Neural progenitor cell (in vitro differentiated cells): ENCODE data around the gene MAPK12. TPM values are rescaled to one million over a fixed set of nuclear protein-coding genes. Genes with fewer than 3 reads are reported as not detected.
A peak's percentile ranks its signal among the peaks of the same experiment; 100 is the strongest.

Experiments
- DNase-seq: peaks from one replicate; pipeline ENCODE4 v3.0.0-alpha.2; 2016; ENCODE audit warnings: low spot score
- H2AFZ ChIP-seq: fragments of 200-600 bp; sonication (generic); replicated peaks from 2 replicates; pipeline ENCODE4 v1.6.1; 2016; ENCODE audit warnings: antibody characterized with exemption
- H3F3A ChIP-seq: fragments of 200-600 bp; sonication (generic); 2 replicates; pipeline ENCODE4 v1.6.1; 2016; ENCODE audit warnings: antibody characterized with exemption, low read depth
- H3K27ac ChIP-seq: fragments of 200-600 bp; sonication (generic); 2 replicates; pipeline ENCODE4 v1.5.1; 2016; ENCODE audit warnings: mild to moderate bottlenecking
- H3K27me3 ChIP-seq: fragments of 200-600 bp; sonication (generic); 2 replicates; pipeline ENCODE4 v1.6.1; 2016; ENCODE audit warnings: mild to moderate bottlenecking, moderate library complexity
- H3K36me3 ChIP-seq: fragments of 200-600 bp; sonication (generic); 2 replicates; pipeline ENCODE4 v1.5.1; 2016
- H3K4me1 ChIP-seq: fragments of 200-600 bp; sonication (generic); 2 replicates; pipeline ENCODE4 v1.6.1; 2016; ENCODE audit warnings: mixed run types
- H3K4me2 ChIP-seq: fragments of 200-600 bp; sonication (generic); 2 replicates; pipeline ENCODE4 v1.6.1; 2016
- H3K4me3 ChIP-seq: fragments of 200-600 bp; sonication (generic); 2 replicates; pipeline ENCODE4 v1.5.1; 2016
- H3K79me2 ChIP-seq: fragments of 200-600 bp; sonication (generic); 2 replicates; pipeline ENCODE4 v1.6.1; 2016; ENCODE audit warnings: low read depth
- H3K9ac ChIP-seq: fragments of 200-600 bp; sonication (generic); 2 replicates; pipeline ENCODE4 v1.6.1; 2016
- H3K9me3 ChIP-seq: fragments of 200-600 bp; sonication (generic); 2 replicates; pipeline ENCODE4 v1.5.1; 2016; ENCODE audit warnings: low read depth
- H4K20me1 ChIP-seq: fragments of 200-600 bp; sonication (generic); 2 replicates; pipeline ENCODE4 v1.6.1; 2016; ENCODE audit warnings: low read depth
- H3K27ac Mint-ChIP-seq: 3 replicates; pipeline ENCODE4 v1.8.0; 2021; ENCODE audit warnings: mixed read lengths
- H3K27me3 Mint-ChIP-seq: 2 replicates; pipeline ENCODE4 v1.8.0; 2022; ENCODE audit warnings: low read depth, mild to moderate bottlenecking, inconsistent platforms, moderate library complexity, mixed read lengths; ENCODE audit not compliant: insufficient read depth
- H3K36me3 Mint-ChIP-seq: 3 replicates; pipeline ENCODE4 v1.8.0; 2021; ENCODE audit warnings: mixed read lengths
- H3K4me1 Mint-ChIP-seq: 3 replicates; pipeline ENCODE4 v1.8.0; 2021; ENCODE audit warnings: mixed read lengths
- H3K4me3 Mint-ChIP-seq: 3 replicates; pipeline ENCODE4 v1.8.0; 2021; ENCODE audit warnings: mild to moderate bottlenecking, moderate library complexity, mixed read lengths
- H3K9me3 Mint-ChIP-seq: 3 replicates; pipeline ENCODE4 v1.8.0; 2020; ENCODE audit warnings: mixed read lengths
- EZH2 ChIP-seq: fragments of 200-600 bp; sonication (generic); IDR thresholded peaks from 2 replicates; pipeline ENCODE4 v1.6.1; 2017; ENCODE audit warnings: antibody characterized with exemption, mild to moderate bottlenecking, moderate library complexity
- EZH2phosphoT487 ChIP-seq: fragments of 200-600 bp; sonication (generic); IDR thresholded peaks from 2 replicates; pipeline ENCODE4 v1.6.1; 2017; ENCODE audit warnings: antibody characterized with exemption
- total RNA-seq: library from RNA; depleted of rRNA; stranded (reverse); fragments of >200 nt; gene quantifications from 2 replicates; pipeline ENCODE4 v1.2.3, GENCODE V29; 2015; ENCODE audit warnings: low replicate concordance
- TF ChIP-seq, protein P1 (sequence below): fragments of 200-600 bp; sonication (generic); IDR thresholded peaks from 2 replicates; pipeline ENCODE4 v1.5.1; 2017; ENCODE audit warnings: antibody characterized with exemption, mild to moderate bottlenecking

Gene MAPK12
- total RNA-seq, 1 donor from 2014 or later, result 18.7 TPM

DNA sequence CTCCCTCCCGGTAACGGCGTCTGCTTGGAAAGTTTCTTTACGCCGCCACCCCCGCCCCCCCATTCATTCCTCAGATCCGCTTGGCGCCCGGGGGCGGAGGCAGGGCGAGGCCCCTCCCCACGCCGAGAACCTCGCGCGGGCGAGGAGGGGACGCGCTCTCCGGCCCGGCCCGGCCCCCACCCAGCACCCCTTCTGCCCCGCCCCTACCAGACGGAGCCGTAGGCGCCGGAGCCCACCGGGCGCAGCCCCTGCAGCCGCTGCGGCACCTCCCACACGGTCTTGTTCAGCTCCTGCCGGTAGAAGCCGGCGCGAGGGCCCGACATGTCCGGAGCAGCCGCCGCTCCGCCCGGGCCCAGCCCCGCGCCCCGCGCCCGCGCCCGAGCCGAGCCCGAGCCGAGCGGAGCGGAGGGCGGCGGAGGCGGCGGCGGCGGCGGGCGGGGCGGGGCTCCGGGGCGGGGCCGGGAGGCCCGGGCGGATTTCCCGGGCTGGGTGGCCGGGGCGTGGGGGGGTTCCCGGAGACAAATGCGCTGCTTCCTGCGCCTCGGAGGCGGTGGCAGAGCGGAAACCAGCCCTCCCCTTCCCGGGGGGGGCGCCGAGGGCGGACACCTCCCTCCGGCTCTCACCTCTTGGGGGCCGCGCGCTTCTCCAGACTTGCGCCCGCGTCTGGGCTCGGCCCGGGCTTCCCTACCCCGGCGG, 8.6 kb upstream of the MAPK12 start, which contains the start of gene MAPK11:
MAPK11 (minus strand) TSS at position 411 of the 696 bp plus-strand sequence; CDS start at position 323, 88 bp downstream.
- TF ChIP-seq EZH2phosphoT487, result no peak
- peak; percentile 78 for TF ChIP-seq EZH2
- Histone ChIP-seq H3K79me2 (no peaks in the 10 kb centered on the region), H3K4me3 (peak within 1 kb of the TSS; percentile 49), H3K27ac (no peak within 1 kb of the TSS), H3K9ac (no peak within 1 kb of the TSS), H3K27me3 (peaks cover 64% of the 10 kb centered on the region), H4K20me1 (peaks cover 60% of the 10 kb centered on the region), H3K4me1 (peaks cover 22% of the 10 kb centered on the region), H3K4me2 (peak within 1 kb of the TSS; percentile 92), H3K36me3 (no peaks in the 10 kb centered on the region), H2AFZ (no peak within 1 kb of the TSS), H3F3A (peaks cover 28% of the 10 kb centered on the region), H3K9me3 (no peaks in the 10 kb centered on the region)
- peaks cover 25% of the 10 kb centered on the region for H3K4me1 Mint-ChIP-seq
- DNase-seq, result peak; percentile 69
- peak within 1 kb of the TSS; percentile 66 for H3K27ac Mint-ChIP-seq
- H3K9me3 Mint-ChIP-seq, result peaks cover 2% of the 10 kb centered on the region
- H3K27me3 Mint-ChIP-seq, result peaks cover 10% of the 10 kb centered on the region
- peak within 1 kb of the TSS; percentile 83 for H3K4me3 Mint-ChIP-seq
- peaks cover 8% of the 10 kb centered on the region for H3K36me3 Mint-ChIP-seq

DNA sequence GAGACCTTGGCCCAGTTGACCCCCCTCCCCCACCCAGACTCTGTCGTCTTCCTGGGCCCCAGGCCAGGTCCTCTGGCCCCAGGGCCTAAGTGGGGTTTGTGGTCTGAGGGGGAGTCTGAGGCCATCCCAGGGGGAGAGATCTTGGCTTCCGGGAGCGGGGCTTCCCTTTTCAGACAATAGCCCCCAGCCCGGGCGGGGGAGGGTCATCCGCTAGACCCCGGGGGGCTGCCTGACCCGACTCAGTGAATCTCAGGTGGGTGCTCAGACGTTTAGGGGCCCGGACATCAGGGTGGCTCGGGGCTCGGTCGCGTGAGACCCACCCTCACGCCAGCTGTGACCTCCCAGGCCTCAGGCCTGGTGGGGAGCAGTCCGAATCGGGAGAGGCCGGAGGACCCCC, 8.1 kb upstream of the MAPK12 start:
- H3K4me3 ChIP-seq, result peak overlapping the region; percentile 49
- no peak overlapping the region for H3K9ac ChIP-seq
- H3K27me3 Mint-ChIP-seq, result peaks cover 10% of the 10 kb centered on the region
- H3K4me3 Mint-ChIP-seq, result peak overlapping the region; percentile 79
- H3K9me3 ChIP-seq, result no peaks in the 10 kb centered on the region
- H2AFZ ChIP-seq, result no peak overlapping the region
- no peak overlapping the region for H3K27ac ChIP-seq
- H3K27ac Mint-ChIP-seq, result no peak overlapping the region
- no peaks in the 10 kb centered on the region for H3K36me3 ChIP-seq
- H3K4me2 ChIP-seq, result peak overlapping the region; percentile 92
- H3K79me2 ChIP-seq, result no peaks in the 10 kb centered on the region
- H3K4me1 Mint-ChIP-seq, result peaks cover 21% of the 10 kb centered on the region
- H3K36me3 Mint-ChIP-seq, result peaks cover 5% of the 10 kb centered on the region
- TF ChIP-seq EZH2, result no peak
- TF ChIP-seq, protein P1, sequence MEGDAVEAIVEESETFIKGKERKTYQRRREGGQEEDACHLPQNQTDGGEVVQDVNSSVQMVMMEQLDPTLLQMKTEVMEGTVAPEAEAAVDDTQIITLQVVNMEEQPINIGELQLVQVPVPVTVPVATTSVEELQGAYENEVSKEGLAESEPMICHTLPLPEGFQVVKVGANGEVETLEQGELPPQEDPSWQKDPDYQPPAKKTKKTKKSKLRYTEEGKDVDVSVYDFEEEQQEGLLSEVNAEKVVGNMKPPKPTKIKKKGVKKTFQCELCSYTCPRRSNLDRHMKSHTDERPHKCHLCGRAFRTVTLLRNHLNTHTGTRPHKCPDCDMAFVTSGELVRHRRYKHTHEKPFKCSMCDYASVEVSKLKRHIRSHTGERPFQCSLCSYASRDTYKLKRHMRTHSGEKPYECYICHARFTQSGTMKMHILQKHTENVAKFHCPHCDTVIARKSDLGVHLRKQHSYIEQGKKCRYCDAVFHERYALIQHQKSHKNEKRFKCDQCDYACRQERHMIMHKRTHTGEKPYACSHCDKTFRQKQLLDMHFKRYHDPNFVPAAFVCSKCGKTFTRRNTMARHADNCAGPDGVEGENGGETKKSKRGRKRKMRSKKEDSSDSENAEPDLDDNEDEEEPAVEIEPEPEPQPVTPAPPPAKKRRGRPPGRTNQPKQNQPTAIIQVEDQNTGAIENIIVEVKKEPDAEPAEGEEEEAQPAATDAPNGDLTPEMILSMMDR, result no peak
- no peak for TF ChIP-seq EZH2phosphoT487
- H3F3A ChIP-seq, result peaks cover 25% of the 10 kb centered on the region
- peaks cover 69% of the 10 kb centered on the region for H3K27me3 ChIP-seq
- peaks cover 56% of the 10 kb centered on the region for H4K20me1 ChIP-seq
- no peak for DNase-seq
- peaks cover 22% of the 10 kb centered on the region for H3K4me1 ChIP-seq
- peaks cover 2% of the 10 kb centered on the region for H3K9me3 Mint-ChIP-seq

DNA sequence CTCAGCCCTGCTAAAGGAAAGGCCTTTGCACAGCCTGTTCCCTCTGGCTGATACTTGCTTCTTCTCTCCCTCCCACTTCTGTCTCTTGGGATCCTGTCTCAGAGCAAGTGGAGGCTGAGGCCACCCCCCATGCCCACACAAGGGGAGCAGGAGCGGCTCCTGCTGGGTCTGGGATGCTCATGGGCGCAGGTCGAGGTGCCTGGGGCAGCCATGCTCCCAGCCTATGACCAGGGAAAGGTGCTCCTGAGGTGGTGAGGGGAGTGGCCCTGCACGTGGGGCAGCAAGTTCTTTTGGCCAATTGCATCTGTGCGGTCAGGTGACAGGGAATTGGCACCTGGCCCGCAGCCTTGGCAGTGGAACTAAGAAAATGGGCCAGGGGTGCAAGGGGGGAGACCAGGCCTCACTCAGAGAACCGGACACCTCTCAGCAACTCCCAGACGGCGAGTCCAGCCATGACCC, 7.2 kb upstream of the MAPK12 start:
- no peak overlapping the region for H3K4me3 ChIP-seq
- H3K4me2 ChIP-seq, result no peak overlapping the region
- H3K4me1 Mint-ChIP-seq, result peaks cover 15% of the 10 kb centered on the region
- H3K27ac ChIP-seq, result no peak overlapping the region
- H3K79me2 ChIP-seq, result no peaks in the 10 kb centered on the region
- H3K27me3 Mint-ChIP-seq, result peaks cover 5% of the 10 kb centered on the region
- peaks cover 22% of the 10 kb centered on the region for H3K4me1 ChIP-seq
- peaks cover under 1% of the 10 kb centered on the region for H3K36me3 Mint-ChIP-seq
- H3F3A ChIP-seq, result peaks cover 25% of the 10 kb centered on the region
- peak overlapping the region; percentile 79 for H3K4me3 Mint-ChIP-seq
- peaks cover 49% of the 10 kb centered on the region for H4K20me1 ChIP-seq
- no peaks in the 10 kb centered on the region for H3K36me3 ChIP-seq
- H2AFZ ChIP-seq, result no peak overlapping the region
- H3K27ac Mint-ChIP-seq, result no peak overlapping the region
- H3K27me3 ChIP-seq, result peaks cover 77% of the 10 kb centered on the region
- no peak overlapping the region for H3K9ac ChIP-seq
- DNase-seq, result no peak
- no peaks in the 10 kb centered on the region for H3K9me3 ChIP-seq
- peaks cover 2% of the 10 kb centered on the region for H3K9me3 Mint-ChIP-seq
- TF ChIP-seq, protein P1, result no peak
- TF ChIP-seq EZH2, result no peak
- no peak for TF ChIP-seq EZH2phosphoT487
